Osteoblast (primary cell): Measurements from ENCODE around the gene MAGT1. TPM values are rescaled to one million over a fixed set of nuclear protein-coding genes. Genes with fewer than 3 reads are reported as not detected.
A peak's percentile ranks its signal among the peaks of the same experiment; 100 is the strongest.

Experiments
- DNase-seq: peaks from one replicate; pipeline ENCODE4 v3.0.0; 2011; ENCODE audit warnings: low spot score, mixed read lengths; ENCODE audit not compliant: insufficient read length; ENCODE audit errors: missing footprints
- H2AFZ ChIP-seq: 2 replicates; pipeline ENCODE4 v1.6.0; 2011; ENCODE audit warnings: mild to moderate bottlenecking, low read length
- H3K27ac ChIP-seq: 2 replicates; pipeline ENCODE4 v1.5.1; 2011; ENCODE audit warnings: mild to moderate bottlenecking, low read depth, low read length, moderate library complexity
- H3K27me3 ChIP-seq: 2 replicates; pipeline ENCODE4 v1.6.0; 2012; ENCODE audit warnings: mild to moderate bottlenecking, control low read depth, inconsistent platforms, low read length, moderate library complexity; ENCODE audit not compliant: insufficient read depth
- H3K36me3 ChIP-seq: 2 replicates; pipeline ENCODE4 v1.5.1; 2011; ENCODE audit warnings: mild to moderate bottlenecking, low read length, control low read depth, moderate library complexity; ENCODE audit not compliant: insufficient read depth
- H3K4me1 ChIP-seq: 2 replicates; pipeline ENCODE4 v1.5.1; 2011; ENCODE audit warnings: mild to moderate bottlenecking, low read length, control low read depth, moderate library complexity; ENCODE audit not compliant: insufficient read depth
- H3K4me2 ChIP-seq: 2 replicates; pipeline ENCODE4 v1.6.0; 2011; ENCODE audit warnings: mild to moderate bottlenecking, low read length; ENCODE audit not compliant: insufficient read depth
- H3K4me3 ChIP-seq: fragments of 200-600 bp; sonication (generic); 3 replicates; pipeline ENCODE4 v1.5.1; 2012; ENCODE audit warnings: mild to moderate bottlenecking, low read length, inconsistent platforms; ENCODE audit not compliant: insufficient read depth
- H3K79me2 ChIP-seq: 2 replicates; pipeline ENCODE4 v1.6.0; 2012; ENCODE audit warnings: mild to moderate bottlenecking, low read length, control low read depth, inconsistent platforms; ENCODE audit not compliant: insufficient read depth
- H3K9me3 ChIP-seq: 2 replicates; pipeline ENCODE4 v1.5.1; 2011; ENCODE audit warnings: low read depth, low read length, control low read depth
- H4K20me1 ChIP-seq: 2 replicates; pipeline ENCODE4 v1.6.0; 2012; ENCODE audit warnings: mild to moderate bottlenecking, low read length, control low read depth; ENCODE audit not compliant: insufficient read depth
- total RNA-seq: library from RNA; depleted of rRNA; stranded (reverse); fragments of >200 nt; gene quantifications from 2 replicates; pipeline ENCODE4 v1.2.3, GENCODE V29; 2012
- TF ChIP-seq, protein P1 (sequence below): IDR thresholded peaks from 2 replicates; pipeline ENCODE4 v1.5.1; 2011; ENCODE audit warnings: mild to moderate bottlenecking, low read depth, low read length, moderate library complexity; ENCODE audit errors: extremely low read depth

The MAGT1 gene
- total RNA-seq, 1 donor: 59.7 TPM

DNA sequence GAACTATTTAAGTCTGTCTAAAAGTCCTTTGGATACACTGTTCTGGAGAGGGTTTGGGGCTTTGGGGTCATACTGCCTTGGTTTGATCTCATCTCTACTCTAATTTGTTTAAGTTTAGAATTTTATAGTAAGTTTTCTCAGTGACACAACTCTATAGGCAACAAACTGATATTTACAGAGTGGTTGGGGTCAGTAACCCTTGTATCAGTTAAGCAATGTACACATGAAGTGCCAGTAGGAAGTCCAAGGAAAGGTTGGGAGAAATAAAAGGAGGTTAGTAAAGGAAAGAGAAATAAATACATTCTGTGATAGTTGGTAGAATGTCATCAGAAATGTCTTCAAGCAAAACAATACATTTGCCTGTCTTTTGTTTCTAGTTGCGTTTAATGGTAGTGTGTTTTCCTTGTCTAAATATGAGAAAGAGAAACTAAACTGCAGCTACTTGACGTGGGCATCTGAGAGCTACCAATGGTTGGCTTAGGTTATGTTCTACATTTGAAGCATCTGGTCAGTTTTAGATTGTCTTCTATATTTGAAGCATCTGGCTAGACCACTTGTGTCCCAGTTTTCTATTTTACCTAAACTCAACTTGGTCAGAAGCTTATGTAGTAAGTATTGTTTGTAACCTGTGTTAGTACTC lies 22.2 kb upstream of the MAGT1 start:
- H4K20me1 ChIP-seq: no peaks in the 10 kb centered on the region
- peak; percentile 58 for DNase-seq
- TF ChIP-seq, protein P1, sequence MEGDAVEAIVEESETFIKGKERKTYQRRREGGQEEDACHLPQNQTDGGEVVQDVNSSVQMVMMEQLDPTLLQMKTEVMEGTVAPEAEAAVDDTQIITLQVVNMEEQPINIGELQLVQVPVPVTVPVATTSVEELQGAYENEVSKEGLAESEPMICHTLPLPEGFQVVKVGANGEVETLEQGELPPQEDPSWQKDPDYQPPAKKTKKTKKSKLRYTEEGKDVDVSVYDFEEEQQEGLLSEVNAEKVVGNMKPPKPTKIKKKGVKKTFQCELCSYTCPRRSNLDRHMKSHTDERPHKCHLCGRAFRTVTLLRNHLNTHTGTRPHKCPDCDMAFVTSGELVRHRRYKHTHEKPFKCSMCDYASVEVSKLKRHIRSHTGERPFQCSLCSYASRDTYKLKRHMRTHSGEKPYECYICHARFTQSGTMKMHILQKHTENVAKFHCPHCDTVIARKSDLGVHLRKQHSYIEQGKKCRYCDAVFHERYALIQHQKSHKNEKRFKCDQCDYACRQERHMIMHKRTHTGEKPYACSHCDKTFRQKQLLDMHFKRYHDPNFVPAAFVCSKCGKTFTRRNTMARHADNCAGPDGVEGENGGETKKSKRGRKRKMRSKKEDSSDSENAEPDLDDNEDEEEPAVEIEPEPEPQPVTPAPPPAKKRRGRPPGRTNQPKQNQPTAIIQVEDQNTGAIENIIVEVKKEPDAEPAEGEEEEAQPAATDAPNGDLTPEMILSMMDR: no peak

DNA sequence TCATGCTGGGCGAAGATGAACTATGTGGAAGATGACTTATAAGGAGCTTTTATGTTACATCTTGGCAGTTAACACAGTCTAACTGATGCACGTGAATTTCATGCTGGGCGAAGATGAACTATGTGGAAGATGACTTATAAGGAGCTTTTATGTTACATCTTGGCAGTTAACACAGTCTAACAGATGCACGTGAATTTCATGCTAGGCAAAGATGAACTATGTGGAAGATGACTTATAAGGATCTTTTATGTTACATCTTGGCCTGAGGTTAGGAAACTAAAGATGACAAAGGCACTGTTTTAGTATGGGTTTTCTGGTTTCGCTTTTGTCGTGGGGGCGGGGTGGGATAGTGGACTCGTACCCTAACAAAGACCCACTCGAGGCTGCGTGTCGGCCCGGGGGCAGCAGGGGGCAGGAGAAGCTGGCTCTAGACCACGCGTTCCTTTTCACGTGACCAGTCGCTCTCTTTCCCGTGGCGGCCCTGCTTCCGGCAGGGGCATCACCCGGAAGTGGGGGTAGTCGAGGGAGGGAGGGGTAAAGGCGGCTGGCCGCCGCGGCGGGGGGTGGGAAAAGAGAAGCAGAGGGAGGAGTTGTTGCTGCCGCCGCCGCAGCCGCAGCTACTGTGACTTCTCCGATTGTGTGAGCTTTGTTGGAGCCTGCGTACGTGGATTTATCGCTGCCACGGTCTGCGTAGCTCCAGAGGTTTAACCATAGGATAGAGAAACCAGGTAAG lies 15.0 kb upstream of the MAGT1 start, which contains the start of gene ATP7A:
Gene ATP7A, plus strand, starts transcription at position 586 of the 733 bp plus-strand sequence. CDS start 60,949 bp downstream, outside the sequence.
- Histone ChIP-seq H3K27me3 (no peaks in the 10 kb centered on the region), H3K36me3 (no peaks in the 10 kb centered on the region), H3K79me2 (peaks cover 14% of the 10 kb centered on the region), H3K4me1 (no peaks in the 10 kb centered on the region), H3K4me3 (peak within 1 kb of the TSS; percentile 79), H2AFZ (peak within 1 kb of the TSS; percentile 92), H4K20me1 (no peaks in the 10 kb centered on the region), H3K9me3 (no peaks in the 10 kb centered on the region), H3K27ac (peak within 1 kb of the TSS; percentile 58), H3K4me2 (peak within 1 kb of the TSS; percentile 92)
- TF ChIP-seq, protein P1: peak; percentile 43
- peak; percentile 87 for DNase-seq

More for the DNA sequence above, 22.2 kb upstream of the MAGT1 start:
- Histone ChIP-seq H3K27ac (no peak overlapping the region), H3K9me3 (no peaks in the 10 kb centered on the region), H3K79me2 (peaks cover 10% of the 10 kb centered on the region), H2AFZ (no peak overlapping the region), H3K4me2 (peak overlapping the region; percentile 41), H3K36me3 (no peaks in the 10 kb centered on the region), H3K4me1 (peaks cover 3% of the 10 kb centered on the region), H3K4me3 (peak overlapping the region; percentile 20), H3K27me3 (no peaks in the 10 kb centered on the region)

DNA sequence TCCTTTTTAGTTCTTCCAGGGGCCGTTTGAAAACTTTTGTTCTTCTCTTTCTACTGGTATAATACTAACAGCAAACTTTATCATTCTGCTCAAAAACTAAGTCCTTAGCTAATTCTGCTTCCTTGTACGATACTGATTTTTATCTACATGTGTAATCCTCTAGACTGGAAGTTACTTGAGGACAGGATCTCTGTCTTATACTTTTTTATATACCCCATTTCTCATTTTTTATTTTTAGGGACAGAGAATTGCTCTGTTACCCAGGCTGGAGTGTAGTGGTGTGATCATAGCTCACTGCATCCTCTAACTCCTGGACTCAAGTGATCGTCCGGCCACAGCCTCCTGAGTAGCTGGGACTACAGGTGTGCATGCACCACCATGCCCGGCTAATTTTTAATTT lies 6.3 kb upstream of the MAGT1 start:
- no peak overlapping the region for H3K4me2 ChIP-seq
- peaks cover 31% of the 10 kb centered on the region for H3K79me2 ChIP-seq
- DNase-seq: no peak
- H3K36me3 ChIP-seq: peaks cover 4% of the 10 kb centered on the region
- peaks cover 3% of the 10 kb centered on the region for H4K20me1 ChIP-seq
- H3K4me3 ChIP-seq: no peak overlapping the region
- no peaks in the 10 kb centered on the region for H3K27me3 ChIP-seq
- H3K27ac ChIP-seq: no peak overlapping the region
- H3K9me3 ChIP-seq: no peaks in the 10 kb centered on the region
- TF ChIP-seq, protein P1: no peak
- H3K4me1 ChIP-seq: peaks cover 4% of the 10 kb centered on the region
- no peak overlapping the region for H2AFZ ChIP-seq

DNA sequence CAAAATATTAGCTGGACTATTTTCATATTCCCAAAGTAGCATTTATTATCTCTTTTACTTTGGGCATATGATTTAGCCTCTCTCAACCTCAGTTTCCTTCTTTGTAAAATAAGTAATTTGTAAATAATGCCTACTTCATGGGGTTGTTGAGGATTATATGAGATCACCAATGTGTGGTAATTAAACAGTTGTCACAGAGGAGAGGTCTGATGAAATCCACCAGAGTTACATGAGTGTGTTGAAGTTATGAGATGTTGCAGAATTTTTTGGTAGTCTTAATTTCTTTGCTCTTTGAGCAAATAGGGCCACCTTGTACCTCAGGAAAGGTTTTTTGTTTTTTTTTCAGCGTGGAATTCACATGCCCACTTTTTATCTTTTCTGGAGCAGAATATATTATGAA lies 5.5 kb upstream of the MAGT1 start:
- peaks cover 4% of the 10 kb centered on the region for H3K4me1 ChIP-seq
- peaks cover 3% of the 10 kb centered on the region for H4K20me1 ChIP-seq
- peaks cover 31% of the 10 kb centered on the region for H3K79me2 ChIP-seq
- H3K27ac ChIP-seq: no peak overlapping the region
- H3K4me2 ChIP-seq: peak overlapping the region; percentile 83
- TF ChIP-seq, protein P1: no peak
- H3K9me3 ChIP-seq: no peaks in the 10 kb centered on the region
- DNase-seq: peak; percentile 42
- H2AFZ ChIP-seq: no peak overlapping the region
- peak overlapping the region; percentile 69 for H3K4me3 ChIP-seq
- H3K27me3 ChIP-seq: no peaks in the 10 kb centered on the region
- H3K36me3 ChIP-seq: peaks cover 4% of the 10 kb centered on the region
